Measurements from ENCODE around the gene MAPRE2. TPM values are rescaled to one million over a fixed set of nuclear protein-coding genes. Genes with fewer than 3 reads are reported as not detected.
"Not testable (repeated sequence)": the region's sequence is repeated elsewhere in the genome, so short reads cannot be mapped to it uniquely, and the experiment has no call there.

Gene MAPRE2
- polyA plus RNA-seq, 3 donors, result 25.4 to 33.6 (median 28.2) TPM

DNA sequence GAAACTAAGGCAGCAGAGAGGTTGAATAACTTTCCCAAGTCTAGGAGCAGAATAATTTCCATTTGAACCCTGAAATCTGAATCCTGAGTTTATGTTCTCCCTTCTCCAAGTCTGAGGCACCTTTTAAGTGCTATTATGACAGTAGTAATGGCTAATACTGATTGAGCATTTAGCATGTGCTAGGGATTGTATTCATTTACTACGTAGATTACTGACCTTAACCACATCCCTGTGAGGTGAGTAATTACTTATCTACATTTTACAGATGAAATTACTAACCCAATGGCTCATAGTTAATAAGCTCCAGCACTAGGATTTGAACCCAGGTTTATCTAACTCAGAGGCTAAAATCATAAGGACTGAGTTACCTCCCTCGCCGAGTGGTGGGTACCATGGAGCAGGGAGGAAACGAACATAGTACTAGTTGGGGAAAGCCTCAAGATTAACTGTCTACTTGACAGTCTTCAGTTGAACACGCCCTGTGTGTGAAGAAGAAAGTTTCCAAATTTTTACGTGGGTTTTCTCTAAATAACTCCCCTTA is 93.0 kb downstream of the MAPRE2 start:
- DNase-seq (ENCODE audit: extremely low read depth in 1 of 11, low read depth in 9 of 11, low spot score in 4 of 11), result no peak

DNA sequence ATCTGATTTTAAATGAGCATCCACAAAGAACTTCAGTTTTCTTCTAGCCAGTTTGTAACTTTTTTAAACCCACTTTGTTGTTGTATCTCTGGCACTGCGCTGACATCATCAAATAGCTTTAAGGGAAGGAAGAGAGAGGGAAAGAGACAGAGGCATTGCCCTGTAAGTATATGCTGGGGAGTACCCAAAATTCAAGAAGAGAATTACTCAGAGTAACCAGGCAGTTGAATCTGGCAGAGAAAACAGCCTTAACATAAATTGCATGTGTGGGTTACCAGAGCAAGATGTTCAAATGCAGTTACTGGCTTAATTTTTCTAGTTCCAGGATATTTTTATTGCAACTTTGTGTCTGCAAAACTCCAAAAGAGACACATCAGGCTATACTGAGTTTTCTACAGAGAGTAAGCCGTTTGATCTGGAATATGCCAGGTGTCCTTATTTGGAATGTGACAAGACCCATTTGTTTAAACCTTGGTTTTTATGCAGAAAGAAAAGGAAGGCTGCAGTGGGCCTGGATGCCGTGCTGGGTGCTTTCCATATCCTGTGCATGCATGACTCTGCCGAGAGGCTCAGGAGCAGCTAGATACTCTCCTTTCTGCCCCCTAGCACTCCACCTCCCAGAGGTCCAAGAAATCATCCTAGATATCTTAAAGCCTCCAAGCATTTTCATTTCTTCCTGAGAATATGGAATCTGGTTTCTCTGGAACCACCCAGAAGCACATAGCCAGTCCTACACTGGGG is 93.7 kb downstream of the MAPRE2 start:
- DNase-seq (ENCODE audit: extremely low read depth in 1 of 11, low read depth in 9 of 11, low spot score in 4 of 11), result no peak

DNA sequence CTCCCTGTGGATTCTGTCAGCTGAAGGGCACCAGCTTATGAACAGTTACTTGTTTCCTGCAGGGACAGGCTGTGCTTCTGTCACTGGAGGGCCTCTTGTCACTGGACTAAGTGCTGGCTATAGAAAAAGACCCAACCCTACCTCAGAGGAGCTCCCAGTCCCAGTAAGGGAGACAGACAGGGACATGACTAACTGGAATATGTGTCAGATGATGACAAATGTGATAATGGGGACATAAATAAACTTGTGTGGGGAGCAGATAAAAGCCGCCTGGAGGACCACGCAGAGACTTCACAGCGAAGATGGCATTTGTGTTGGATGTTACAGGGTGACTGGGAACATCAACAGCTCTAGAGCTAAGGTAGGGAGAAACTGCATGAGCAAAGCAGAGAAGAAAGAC is 95.0 kb downstream of the MAPRE2 start:
- DNase-seq (ENCODE audit: extremely low read depth in 1 of 11, low read depth in 9 of 11, low spot score in 4 of 11), result no peak

DNA sequence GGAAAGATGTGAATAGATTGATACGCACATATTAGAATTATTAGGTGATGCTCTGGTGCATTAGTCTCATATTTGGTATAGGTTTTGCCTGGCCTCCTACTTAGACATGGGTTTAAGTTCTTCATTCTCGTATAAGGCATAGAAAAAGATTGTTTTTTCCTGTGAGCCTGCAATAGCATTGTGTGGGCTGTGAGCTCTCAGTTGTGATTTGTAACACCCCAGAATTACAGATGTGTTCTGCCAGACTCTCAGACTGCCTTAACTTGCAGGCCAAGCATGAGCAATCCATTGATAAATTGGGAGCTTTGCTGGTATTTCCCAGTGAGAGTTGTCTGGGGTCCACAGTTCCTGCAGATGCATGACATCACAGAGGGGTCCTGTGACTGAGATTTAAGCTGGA is 95.7 kb downstream of the MAPRE2 start:
- DNase-seq (ENCODE audit: extremely low read depth in 1 of 11, low read depth in 9 of 11, low spot score in 4 of 11), result no peak

DNA sequence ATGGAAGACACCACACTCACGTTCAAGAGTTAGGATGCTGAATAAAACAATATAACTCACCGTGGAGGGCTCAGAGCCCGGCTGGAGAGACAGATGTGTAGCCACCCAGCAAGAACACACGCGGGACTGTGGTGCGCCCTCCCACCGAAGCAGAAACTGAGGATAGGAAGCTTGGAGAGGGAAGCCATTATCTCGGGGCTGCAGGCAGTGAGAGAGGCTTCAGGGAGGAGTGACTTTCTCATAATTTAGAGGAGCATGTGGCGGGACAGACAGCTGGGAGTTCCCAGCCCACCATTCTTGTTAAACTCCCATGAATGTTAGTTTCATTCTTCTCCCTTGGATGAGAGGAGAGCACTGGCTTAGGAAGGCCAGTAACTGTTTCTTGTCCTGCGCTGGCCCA is 96.4 kb downstream of the MAPRE2 start:
- no peak for DNase-seq (ENCODE audit: extremely low read depth in 1 of 11, low read depth in 9 of 11, low spot score in 4 of 11)

DNA sequence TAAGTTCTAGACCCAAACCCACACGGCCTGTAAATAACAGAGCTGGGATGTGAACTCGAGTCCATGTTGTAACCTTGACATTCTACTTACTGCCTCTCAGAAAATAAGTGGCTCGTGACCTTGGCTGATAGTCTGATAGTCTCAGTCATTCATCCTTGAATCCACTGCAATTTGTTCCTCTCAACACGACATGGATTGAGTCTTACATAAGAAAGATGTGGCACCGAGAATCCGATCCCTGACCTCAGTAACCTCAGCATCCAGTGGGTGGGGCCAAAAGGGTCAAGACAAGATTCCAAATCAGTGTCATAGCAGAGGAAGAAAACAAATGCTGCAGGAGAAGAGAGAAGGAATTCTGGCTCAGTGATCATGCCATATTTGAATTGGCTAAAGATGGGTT is 97.6 kb downstream of the MAPRE2 start:
- no peak for DNase-seq (ENCODE audit: extremely low read depth in 1 of 11, low read depth in 9 of 11, low spot score in 4 of 11)

DNA sequence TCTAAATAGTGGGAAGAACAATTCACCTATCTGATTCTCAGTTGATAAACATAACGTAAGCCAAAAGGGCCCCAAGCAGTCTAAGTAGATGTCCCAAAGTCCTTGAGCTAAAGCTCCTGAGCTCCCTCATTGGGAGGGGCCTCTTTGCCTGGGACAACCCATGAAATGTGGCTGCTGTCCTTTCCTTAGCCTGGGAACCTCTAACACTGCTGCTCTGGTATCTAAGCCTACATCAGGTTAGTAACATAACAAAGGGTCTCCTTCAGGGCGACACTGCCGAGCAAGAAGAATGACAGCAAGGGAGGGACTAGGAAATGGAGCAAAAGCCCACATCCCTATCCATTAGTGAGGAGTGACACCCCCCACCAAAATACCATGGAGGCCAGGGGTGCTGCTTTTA is 98.3 kb downstream of the MAPRE2 start:
- DNase-seq (ENCODE audit: extremely low read depth in 1 of 11, low read depth in 9 of 11, low spot score in 4 of 11), result no peak

DNA sequence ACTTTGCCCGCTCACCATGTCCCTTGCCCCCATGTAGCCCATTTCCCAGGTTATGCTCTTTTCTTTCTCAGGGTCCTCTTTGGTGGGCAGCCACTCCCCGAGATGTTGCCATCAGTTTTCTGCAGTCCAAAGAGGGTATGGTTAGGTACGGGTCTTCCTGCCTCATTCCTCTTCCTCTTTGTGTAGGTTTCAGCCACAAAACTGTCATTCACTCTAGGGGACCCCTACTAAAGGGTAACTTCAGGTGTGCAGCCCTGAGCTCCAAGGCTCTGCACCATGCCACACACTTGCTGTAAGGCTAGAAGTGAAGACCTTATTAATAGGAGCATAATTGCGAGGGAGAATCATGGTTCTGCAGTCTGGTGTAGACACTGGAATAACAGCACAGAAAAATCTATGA is 99.9 kb downstream of the MAPRE2 start:
- no peak for DNase-seq (ENCODE audit: extremely low read depth in 1 of 11, low read depth in 9 of 11, low spot score in 4 of 11)

DNA sequence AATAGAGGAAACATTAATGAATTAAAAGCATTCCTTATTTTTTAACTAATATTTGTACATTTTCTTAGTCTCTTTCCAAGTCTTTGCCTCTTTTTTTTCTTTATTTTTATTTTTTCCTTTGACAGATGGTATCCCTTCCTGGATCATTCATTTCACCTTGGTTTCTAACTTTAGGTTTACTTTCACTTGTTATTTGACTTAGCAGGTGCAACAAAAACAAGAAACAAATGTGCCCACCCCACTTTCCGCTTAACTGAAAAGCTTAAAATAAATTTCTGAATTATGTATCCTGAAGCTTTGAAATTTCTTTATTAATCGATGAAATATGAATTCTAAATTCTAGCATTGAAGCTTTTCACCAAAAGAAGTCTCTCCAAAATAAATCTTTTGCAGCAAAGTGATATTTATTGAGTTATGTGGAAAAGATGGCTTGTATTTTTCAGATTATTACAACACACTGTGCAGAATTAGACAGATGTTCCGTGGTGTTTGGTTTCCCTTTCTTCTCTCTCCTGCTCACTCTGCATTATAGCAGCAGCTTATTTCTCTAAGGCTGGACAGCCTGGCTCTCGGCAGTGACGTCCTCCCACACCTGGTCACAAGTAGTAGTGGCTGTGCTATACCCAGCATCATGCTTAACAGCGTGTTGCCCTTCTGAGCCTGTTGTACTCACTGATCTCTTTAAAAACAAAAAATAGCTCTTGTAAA is 100.5 kb downstream of the MAPRE2 start:
- no peak for DNase-seq (ENCODE audit: extremely low read depth in 1 of 11, low read depth in 9 of 11, low spot score in 4 of 11)

DNA sequence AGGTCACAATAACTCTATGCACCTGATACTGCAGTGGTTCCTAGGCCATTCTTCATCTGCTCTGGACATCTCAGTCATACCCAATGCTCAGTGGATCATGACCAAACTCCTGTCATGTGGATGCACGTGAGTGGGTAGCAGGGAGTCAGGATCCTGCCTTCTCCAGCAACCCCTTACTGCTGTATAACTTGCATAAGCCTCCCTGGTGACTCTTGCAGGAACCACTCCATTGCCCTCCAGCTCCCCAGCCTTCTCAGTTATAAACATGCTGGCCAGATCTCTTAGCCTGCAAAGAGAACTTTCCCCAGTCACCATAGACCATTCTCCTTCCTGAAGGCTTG is 101.0 kb downstream of the MAPRE2 start:
- no peak for DNase-seq (ENCODE audit: extremely low read depth in 1 of 11, low read depth in 9 of 11, low spot score in 4 of 11)

DNA sequence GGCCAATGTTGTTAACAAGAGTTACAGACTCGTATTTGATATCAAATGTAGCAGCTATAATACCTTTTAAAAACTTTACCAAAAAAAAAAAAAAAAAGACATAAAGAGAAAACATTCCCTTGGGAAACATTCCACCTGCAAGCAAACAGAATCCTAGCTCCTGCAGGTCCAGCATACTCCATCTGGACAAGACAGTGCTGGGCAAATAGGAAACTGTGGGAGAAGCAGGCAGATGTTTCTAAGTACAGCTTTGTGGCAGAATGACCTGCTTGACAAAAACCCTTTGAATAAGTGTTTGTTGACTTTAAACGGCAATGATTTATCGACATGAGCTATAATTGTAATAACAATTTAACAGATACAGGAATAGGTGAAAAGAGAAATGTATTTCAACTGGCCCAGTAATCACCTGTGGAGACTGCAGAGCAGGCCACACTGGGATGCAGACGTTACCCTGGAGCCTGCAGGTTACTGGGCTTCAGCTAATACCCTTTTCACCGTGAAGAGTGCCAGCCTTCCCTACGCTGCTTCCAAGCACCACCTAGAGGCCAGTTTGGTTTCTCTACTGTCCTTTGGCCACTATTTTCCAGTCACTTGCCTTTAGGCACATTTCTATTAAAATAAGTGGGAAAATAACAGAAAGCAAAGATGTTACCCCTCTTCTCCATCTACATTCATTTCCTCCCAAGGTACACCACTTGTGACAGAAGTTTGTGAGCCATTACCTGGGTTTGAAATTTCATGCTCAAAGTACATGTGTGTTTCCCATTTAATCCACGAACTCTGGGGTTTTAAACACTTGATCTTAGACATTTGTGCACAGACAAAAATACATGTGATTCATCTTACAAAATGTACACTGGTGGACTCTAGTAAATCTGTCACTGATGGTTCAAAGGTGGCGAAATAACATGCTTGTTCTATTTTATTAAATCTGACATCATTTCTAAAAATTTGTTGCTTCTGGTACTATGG is 102.7 kb downstream of the MAPRE2 start:
- peak in 8 of 11 donors; percentile 28 to 59 (median 39) for DNase-seq (ENCODE audit: extremely low read depth in 1 of 11, low read depth in 9 of 11, low spot score in 4 of 11)

DNA sequence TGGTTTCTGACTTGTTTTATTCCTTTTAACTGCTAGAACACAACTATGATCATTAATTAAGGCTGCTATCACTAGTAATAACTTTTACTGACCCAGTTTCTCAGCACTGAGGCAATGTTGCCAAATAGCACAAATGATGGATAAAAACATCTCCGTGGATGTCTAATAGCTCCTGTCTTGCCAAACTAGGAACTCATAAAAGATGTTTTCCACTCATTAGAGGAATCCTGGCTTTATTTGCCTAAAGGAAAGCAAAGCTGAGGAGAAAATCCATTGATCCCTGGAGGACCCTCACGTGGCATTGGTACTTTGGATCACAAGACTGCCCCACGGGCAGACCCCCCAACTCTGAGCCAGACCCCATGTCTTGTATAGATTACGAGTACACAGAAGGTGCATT is 103.5 kb downstream of the MAPRE2 start:
- no peak for DNase-seq (ENCODE audit: extremely low read depth in 1 of 11, low read depth in 9 of 11, low spot score in 4 of 11)

DNA sequence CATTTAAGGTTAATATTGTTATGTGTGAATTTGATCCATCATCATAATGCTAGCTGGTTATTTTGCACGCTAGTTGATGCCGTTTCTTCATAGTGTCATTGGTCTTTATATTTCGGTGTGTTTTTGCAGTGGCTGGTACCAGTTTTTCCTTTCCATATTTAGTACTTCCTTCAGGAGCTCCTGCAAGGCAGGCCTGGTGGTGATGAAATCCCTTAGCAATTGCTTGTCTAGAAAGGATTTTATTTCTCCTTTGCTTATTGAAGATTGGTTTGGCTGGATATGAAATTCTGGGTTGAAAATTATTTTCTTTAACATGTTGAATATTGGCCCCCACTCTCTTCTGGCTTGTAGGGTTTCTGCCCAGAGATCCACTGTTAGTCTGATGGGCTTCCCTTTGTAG is 109.0 kb downstream of the MAPRE2 start:
- not testable (repeated sequence) for DNase-seq (ENCODE audit: extremely low read depth in 1 of 11, low read depth in 9 of 11, low spot score in 4 of 11)

DNA sequence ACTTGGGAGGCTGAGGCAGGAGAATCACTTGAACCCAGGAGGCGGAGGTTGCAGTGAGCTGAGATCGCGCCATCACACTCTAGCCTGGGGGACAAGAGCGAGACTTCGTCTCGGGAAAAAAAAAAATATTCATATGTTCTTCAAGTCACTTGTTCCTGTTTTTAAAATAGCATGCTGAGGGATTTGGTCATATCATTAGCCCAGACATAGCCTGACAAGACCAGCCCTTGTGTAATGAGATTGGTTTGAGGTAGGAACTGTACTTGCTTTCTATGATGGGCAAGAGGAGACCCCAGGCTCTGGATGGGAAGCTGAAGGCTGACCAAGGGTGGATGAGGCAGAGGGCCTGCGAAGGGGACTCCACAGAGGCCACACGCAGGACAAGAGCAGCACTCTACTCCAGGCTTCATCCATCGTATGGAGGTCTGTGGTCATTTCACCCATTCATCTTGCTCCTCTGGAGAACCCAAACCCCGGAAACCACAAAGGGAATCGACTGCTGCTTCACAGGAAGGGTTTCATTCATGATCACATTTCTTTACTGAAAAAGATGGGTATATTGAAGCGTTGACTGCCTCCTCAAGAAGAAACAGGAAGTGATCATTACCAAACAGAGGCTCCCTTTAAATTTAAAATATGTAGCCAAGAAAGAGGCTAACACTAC is 112.5 kb downstream of the MAPRE2 start:
- no peak for DNase-seq (ENCODE audit: extremely low read depth in 1 of 11, low read depth in 9 of 11, low spot score in 4 of 11)

DNA sequence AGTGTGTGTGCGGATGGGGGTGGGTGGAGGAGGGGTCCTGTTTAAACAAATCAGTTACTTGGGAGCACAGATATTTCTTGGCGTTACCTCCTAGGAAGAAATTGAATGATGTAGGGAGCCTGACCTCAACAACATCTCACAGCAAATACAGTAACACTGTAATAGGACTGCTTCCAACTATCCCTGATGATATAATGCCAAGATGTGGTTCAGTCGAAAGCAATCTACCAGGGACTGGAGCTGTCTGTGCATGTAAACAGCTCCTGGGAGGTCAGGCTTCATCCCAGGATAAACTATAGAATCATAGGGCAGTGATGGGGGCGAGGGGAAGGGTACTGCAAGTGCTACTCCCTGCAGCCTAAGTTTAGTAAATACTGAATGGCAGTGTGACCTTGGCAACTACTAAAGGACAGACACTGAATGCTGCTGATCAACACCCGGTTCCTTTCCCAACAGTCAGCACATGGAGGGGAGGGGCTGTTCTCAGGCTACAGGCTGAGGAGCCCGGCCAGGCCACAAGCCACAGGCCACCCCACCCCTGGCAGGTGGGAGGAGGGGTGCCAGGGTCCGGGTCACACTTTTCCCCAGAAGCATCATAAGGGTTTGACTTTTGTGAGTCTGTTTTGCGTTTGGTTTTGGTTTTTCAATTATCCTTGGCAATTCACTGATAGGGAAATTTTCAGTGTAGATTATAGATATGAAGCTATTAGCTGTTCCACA is 114.3 kb downstream of the MAPRE2 start:
- DNase-seq (ENCODE audit: extremely low read depth in 1 of 11, low read depth in 9 of 11, low spot score in 4 of 11), result no peak

DNA sequence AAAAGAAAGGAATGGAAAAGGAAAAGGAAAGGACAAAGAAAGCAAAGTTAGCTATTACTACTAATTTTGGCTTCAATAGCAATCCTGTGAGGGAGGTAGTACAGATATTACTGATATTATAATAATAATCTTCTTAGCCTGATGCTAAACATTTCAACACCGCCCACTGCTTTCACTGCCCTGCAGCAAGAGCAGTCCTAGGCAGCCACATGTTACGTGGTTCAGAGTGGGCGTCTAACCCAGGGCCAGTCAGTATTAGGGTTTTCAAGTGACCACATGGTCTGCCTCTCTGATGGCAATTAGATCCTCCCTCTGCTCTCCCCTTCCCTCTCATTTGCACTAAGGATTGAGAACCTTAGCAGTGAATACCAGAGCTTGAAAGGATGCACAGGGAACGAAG is 116.0 kb downstream of the MAPRE2 start:
- DNase-seq (ENCODE audit: extremely low read depth in 1 of 11, low read depth in 9 of 11, low spot score in 4 of 11), result no peak

DNA sequence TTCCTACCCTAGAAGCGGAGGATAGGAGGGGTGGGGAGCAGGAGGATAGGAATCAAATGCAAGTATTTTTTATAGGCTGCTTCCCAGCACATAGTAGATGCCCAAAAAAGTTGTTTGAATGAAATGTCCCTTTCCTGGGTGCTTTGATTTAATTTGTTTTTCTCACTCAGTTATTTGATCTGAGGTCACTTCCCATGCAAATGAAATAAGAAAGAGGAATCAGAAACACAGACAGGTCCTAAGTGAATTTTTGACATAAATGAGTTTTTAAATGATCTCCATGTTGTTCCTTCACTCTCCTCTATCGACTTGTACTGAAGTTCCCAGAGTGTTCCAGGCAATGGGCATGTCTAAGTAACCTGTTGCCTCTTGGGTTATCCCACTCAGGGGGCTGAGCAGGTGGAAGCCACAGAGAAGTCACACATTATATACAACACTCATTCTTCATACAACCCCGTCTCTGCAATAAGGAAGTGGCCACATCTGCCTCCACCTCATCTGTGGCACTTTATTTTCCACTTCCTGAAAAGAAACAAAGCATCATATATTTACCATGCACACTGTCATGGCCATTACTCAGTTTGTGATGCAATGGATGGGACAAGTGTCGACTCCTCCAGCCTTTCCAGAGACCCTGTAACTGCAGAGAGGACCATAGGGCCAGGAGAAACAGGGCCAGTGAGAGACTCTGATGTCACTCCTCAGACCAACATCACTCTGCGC is 117.7 kb downstream of the MAPRE2 start:
- DNase-seq (ENCODE audit: extremely low read depth in 1 of 11, low read depth in 9 of 11, low spot score in 4 of 11), result no peak

DNA sequence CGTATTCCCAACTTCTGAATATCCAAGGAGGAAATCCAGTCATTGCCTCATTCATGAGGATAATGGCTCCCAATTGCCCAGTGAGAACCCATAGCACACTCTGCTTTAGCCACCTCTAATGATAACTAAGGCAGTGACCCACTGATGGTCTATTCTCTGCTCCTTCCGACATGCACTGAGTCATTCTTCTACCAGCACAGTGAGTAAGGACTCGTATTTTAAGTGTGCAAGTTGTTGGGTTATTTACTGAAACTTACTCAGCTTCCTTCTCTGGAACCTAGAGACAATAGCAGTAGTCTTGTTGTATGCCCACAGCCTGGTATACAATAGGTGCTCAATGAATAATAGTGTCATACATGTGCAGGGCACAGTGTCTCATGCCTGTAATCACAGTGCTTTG is 118.6 kb downstream of the MAPRE2 start:
- no peak for DNase-seq (ENCODE audit: extremely low read depth in 1 of 11, low read depth in 9 of 11, low spot score in 4 of 11)

Measured in renal cortex interstitium (tissue), 11 donors.